HG03280 (cell line): ENCODE results near the gene PLEKHA7.

Experiments used
- ATAC-seq: cut with Tn5 transposase; IDR thresholded peaks from one replicate; pipeline ENCODE4 v1.9.1; 2021; ENCODE audit warnings: mild to moderate bottlenecking, moderate library complexity; ENCODE audit not compliant: unreplicated experiment

Gene PLEKHA7

DNA sequence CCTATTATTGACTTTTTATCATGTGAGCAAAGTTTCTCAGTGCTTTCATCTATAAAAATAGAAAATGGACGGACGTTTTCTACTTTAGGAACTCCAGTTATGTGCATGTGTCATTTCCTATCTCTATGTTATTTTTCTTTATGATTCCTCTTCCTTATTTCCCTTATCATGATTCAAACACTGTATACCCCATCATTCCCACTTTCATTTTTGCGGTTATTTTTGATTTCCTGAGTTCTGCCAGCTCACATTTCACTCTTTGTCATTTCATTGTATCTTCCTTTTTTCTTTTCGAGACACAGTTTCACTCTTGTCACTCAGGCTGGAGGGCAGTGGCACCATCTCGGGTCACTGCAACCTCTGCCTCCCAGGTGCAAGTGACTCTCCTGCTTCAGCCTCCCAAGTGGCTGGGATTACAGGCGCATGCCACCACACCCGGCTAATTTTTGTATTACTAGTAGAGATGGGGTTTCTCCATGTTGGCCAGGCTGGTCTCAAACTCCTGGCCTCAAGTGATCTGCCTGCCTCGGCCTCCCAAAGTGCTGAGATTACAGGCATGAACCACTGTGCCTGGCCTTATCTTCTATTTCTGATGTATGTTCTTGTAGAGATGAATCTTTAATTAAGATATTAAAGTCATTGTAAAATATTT lies 254.2 kb downstream of the PLEKHA7 start:
- ATAC-seq: no peak

DNA sequence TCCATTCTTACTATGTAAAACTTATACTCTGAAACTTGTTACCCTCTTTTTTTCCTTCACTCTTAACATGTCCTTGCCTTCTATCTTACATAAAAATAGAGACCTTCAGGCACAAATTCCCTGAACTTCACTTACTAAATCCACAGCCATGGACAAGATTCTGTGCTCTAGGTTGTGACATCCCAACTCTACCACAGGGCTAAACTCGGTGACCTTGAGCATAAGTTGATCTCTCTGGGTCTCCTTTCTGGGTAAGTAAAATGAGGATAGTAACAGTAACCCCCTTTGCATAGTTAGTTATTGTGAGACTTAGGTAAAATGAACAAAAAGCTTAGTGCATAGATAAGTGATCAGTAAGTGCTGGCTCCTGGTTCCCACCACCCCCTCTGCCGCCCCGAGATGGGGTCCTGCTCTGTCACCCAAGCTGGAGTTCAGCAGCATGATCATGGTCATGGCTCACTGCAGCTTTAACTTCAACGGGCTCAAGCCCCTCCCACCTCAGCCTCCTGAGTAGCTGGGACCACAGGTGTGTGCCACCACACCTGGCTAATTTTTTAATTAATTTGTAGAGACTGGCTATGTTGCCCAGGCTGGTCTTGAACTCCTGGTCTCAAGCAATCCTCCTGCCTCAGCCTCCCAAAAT lies 255.7 kb downstream of the PLEKHA7 start:
- no peak for ATAC-seq

DNA sequence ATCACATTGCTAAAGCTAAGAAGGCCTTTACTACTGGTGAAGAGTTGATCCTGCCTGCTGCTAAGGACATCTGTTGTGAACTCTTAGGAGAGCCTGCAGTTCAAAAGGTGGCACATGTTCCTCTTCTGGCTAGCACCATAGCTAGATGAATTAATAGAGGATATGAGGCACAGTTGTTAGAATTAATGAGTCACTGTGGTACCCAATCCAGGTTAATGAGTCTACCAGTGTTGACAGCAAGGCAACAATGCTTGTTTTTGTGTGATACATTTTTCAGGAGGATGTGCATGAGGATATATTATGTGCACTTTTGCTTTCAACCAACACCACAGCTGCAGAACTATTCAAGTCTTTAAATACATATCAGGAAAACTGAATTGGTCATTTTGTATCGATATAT lies 263.8 kb downstream of the PLEKHA7 start:
- ATAC-seq: no peak

- ATAC-seq: no peak
These were observed 264.5 kb downstream of the PLEKHA7 start for GRCh38 chr11:16749666-16750065.

DNA sequence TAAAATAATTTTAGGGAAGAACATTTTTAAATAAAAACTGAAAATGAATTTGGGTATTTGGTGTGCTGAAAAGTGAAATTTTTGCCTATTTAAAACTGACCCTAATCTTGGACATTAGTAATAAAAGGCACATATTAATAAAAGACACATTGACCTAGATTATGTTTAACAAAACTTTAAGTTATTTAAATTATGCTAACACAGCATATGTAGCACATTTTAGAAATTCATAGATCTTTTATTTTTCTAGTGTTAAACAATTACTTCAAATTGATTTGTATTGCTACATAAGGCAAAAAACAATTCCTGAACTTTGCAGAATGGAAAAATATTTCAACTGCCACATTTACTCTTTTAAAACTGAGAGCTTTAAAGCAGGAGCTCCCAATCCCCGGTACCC lies 265.1 kb downstream of the PLEKHA7 start:
- ATAC-seq: no peak

DNA sequence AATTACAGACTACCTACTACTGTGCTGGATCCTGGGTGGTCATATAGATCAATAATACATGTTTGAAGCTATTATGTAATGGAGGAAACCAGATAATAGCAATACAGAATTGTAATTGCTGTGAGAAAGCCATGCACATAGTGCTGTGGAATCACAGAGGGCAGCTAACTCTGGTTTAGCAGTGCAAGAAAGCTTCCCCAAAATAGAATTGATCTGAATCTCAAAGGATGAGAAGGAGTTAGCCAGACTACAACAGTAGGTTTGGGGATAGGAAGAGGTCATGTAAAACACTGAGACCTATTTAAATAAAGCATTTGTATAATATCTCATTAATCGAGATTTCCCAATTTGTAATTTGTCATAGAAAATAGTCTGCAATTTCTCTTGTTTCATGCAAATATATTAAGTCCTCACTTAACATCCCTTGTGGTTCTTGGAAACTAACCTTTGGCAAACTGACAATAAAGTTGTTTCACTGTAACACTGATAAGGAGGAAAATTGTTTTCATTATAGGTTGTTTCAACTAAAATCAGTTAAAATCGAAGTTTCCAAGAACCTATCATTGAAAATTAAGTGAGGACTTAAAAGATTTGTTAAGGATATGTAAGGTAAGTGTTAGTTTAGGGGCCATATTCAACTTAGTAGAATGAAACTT lies 268.1 kb downstream of the PLEKHA7 start:
- no peak for ATAC-seq

GRCh38 chr11:16744128-16744725 lies 270.0 kb downstream of the PLEKHA7 start:
- no peak for ATAC-seq

DNA sequence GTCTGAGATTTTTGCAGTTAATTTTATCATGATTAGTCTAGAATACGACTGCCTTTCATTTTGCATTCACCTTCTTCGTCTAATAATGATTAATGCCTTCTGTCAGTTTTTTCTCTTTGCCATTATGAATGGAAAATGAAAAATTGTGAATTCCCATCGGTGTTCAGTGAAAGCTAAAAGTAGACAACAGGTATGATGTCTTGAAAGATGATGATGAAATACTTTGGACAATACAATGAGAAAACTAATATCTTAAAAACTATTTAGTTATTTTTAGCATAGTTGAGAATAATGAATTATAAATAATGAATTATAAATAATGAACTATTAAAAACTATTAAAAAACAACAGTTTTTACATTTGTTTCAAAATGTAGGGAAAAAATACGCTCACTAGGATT lies 270.7 kb downstream of the PLEKHA7 start:
- no peak for ATAC-seq

GRCh38 chr11:16741473-16741872 lies 272.7 kb downstream of the PLEKHA7 start:
- no peak for ATAC-seq

GRCh38 chr11:16738947-16739815 lies 275.0 kb downstream of the PLEKHA7 start:
- no peak for ATAC-seq

GRCh38 chr11:16738193-16738946 lies 275.8 kb downstream of the PLEKHA7 start, which contains the start of gene C11orf58:
Gene C11orf58, plus strand, starts transcription at chr11:16738647. Its CDS starts 132 bp downstream, at chr11:16738779.
- peak; percentile 97 for ATAC-seq

GRCh38 chr11:16737818-16738192 lies 276.4 kb downstream of the PLEKHA7 start:
- peak; percentile 5 for ATAC-seq
